NCI-H1092 treated with DMSO at 0.1 percent for 48 hours (cell line): ENCODE measurements around the gene NTM.
A peak's percentile ranks its signal among the peaks of the same experiment; 100 is the strongest.
"Not testable (repeated sequence)": the region's sequence is repeated elsewhere in the genome, so short reads cannot be mapped to it uniquely, and the experiment has no call there.

Experiments
- DNase-seq: peaks from one replicate; lab custom pipeline; 2025; lab: John Stamatoyannopoulos, UW

Gene NTM

DNA sequence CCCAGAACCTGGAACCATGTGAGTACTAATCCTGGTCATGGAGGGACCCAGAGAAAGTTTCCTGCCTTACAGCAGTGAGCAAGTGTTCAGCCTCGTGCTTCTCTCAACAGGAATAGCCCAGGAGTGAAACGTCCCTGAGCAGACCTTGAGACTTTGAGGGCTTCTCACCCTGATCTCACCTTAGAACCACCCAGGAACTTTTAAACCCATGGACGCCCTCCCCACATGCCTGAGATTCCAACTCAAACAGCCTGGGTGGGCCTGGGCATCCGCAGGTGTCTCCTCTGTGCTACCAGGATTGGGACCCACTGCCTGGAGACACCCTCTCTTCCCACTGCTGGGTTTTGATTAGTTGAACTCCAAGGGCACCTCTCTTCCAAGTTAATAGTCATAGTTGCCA is 297.2 kb downstream of the NTM start:
- no peak for DNase-seq

GRCh38 chr11:131668500-131669400 is 298.3 kb downstream of the NTM start:
- DNase-seq: no peak

GRCh38 chr11:131669401-131669780 is 299.0 kb downstream of the NTM start:
- no peak for DNase-seq

DNA sequence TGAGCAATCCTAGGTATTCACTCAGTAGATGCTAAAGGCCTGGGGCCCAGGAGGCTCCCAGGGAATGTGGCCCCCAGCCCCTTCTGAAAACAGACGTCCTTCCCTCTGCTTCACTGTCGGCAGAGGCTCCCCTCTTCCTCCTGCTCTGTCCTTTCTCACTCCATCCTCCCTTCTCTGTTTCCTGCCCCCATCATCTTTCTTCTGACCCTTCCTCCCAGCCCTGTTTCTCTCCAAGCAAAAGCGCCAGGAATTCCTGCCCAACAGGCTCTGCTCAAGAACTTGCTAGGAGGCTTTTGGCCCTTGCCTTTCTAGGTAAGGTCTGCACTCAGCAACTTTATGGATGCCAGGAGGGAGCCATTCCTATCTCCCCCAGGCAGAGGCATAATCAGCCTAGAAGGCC is 300.5 kb downstream of the NTM start:
- no peak for DNase-seq

DNA sequence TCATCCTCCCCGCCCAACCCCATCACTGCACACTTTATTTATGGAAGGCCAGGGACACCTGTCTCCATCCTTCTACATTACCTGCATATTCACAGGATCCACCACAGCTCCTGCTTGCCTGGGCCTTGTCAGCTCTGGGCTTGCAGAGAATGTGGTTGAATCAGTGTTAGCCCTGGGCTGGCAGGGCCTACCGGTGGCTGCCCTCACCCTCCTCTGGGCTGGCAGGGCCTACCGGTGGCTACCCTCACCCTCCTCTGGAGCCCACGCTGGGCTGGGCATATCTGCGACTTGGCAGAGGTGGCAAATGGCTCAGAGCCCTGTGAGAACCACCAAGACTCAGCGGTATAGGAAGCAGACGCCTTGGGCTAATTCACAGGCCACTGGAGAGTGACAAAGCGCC is 300.9 kb downstream of the NTM start:
- DNase-seq: no peak

GRCh38 chr11:131671734-131672133 is 301.3 kb downstream of the NTM start:
- no peak for DNase-seq

GRCh38 chr11:131672191-131672590 is 301.8 kb downstream of the NTM start:
- DNase-seq: no peak

DNA sequence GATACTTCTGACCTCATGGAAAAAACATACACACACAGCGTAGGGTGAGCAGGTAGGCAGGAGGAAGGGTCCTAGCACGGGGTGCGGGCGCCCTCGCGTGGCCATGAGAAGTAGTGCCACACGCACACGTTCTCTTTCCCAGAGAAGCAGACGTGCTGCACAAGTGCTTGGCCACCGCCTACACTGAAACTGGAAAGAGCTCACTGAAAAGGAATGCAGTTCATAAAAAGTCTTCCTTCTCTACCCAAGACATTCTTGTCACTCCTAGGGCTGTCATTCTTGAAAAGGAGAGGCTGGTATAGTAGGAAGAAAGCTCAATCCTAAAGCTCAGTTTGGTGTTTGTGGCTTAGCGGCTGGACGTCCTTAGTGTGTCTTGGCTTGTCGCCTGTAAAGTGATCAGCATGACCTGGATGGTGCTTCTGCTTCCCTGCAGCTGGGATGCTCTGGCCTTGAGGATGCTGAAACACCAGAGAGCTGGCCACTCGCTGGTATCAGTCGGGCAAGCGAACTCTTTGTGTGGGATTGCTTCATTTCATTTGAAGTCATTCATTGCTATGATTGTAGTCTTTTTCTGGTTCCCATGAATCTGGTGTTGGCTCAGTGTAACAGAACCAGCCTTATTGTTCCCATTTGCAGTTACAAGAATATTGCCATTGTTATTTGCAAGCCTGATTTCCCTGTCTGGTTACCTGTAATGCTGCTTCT is 303.8 kb downstream of the NTM start:
- peak; percentile 56 for DNase-seq

DNA sequence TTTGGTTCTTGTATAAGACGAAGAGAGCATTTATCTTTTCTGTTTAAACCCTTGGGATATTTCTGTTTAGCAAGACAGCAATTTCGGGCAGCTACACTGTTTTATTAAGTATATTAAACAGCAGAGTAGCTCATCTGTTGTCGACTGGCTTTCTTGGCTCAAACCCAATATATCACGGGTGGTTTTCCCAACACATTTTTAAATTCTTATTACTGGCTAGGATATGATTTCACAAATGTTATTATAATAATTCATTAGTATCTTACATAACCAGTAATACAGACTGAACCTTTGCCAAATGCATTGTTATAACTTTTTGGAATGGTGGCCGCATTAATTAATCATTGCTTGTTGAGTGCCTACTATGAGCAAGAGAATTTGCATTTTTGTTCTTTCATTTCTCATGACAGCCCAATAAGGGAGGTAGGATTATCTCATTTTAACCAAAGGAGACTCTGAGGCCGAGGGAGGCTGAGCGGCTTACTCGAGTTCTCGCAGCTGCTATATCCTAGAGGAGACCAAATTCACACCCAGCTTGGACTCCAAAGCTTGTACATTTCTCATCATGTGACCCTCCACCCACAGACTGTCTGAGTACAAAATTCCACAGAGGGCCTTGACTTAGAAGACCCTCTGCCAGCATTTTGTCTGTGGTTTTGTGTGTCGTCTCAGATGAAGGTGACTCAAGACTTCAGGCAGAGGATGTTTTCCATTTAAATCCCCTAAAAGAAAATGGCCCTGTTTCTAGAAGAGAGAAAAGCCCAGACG is 304.9 kb downstream of the NTM start:
- no peak for DNase-seq

GRCh38 chr11:131677828-131678470 is 307.5 kb downstream of the NTM start:
- DNase-seq: no peak

DNA sequence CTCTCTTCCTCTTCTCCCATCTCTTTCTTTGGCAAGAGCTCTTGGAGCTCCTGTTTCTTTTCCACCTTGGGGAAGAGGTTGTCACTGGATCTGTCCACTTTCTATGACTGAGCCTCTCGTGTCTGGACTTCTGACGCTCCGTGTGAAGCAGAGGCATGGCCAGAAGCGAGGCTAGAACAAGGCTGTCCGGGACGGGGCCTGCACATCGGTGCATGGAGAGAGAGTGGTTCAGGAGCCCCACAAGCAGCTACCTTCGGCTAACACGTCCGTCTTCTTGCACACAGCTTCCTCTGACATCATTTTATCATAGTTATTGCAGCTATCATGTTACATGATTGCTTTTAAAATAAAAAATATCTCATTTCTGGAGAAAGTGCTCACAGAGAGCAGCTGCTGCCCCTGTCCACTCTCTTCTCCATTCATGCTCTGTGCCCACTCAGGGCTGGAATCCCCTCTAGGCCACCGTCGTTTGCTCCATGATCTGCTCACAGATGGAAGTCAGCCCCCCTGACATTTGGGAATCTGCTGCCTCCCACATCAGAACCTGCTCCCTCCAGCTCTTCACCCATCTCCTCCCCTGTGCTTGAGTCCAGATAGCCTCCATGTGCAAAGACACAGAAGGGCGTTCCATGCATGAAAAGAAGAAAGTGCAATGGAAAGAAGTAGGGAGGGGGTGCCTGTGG is 308.4 kb downstream of the NTM start:
- DNase-seq: no peak

DNA sequence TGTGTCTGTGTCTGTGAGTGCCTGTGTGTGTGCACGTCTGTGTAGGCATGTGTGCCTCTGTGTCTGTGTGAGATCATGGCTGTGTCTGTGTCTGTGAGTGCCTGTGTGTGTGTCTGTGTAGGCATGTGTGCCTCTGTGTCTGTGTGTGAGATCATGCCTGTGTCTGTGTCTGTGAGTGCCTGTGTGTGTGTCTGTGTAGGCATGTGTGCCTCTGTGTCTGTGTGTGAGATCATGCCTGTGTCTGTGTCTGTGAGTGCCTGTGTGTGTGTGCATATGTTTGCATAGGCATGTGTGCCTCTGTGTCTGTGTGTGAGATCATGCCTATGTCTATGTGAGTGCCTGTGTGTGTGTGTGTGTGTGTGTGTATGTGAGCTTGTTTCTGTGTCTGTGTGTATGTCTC is 310.0 kb downstream of the NTM start:
- DNase-seq: not testable (repeated sequence)

DNA sequence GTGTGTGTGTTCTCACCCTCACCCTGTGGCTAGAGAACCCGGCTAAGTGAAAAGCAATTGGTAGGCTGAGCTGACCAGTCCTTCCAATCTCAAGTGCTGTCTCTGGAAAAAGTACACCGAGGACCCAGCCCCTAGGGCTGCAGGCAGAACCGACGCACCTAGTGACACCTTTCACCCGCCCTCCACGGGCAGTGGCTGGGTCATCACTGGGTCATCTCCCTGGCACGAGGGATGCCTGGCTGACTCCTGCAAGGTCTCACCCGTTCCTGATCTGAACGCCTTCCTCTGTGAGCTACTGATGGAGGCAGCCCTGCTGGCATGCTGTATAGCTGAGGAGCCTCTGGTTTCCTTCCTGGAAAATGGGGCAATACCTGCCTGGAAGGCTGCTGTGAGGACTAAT is 311.5 kb downstream of the NTM start:
- DNase-seq: no peak

GRCh38 chr11:131682373-131683015 is 312.1 kb downstream of the NTM start:
- DNase-seq: no peak

GRCh38 chr11:131683131-131683530 is 312.7 kb downstream of the NTM start:
- no peak for DNase-seq

GRCh38 chr11:131683666-131684065 is 313.3 kb downstream of the NTM start:
- no peak for DNase-seq

- DNase-seq: no peak
Observed at GRCh38 chr11:131684111-131685060, 314.0 kb downstream of the NTM start.

DNA sequence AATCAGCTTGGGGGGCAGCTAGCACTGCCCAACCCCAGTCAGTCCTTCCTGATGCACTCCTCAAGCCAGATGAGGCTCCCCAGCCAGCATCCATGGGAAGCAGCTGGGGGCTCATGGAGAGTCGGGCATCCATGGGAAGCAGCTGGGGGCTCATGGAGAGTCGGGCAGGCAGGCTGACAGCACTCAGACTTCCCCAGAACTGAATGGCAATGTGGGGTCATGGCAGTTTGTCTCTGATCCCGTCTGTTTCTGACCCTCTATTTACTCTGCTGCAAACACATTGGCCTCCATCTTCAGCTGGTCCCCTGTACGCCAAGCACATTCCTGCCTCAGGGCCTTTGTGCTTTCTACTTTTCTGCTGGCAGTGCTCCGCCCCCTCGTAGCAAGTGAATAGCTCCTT is 314.8 kb downstream of the NTM start:
- no peak for DNase-seq

DNA sequence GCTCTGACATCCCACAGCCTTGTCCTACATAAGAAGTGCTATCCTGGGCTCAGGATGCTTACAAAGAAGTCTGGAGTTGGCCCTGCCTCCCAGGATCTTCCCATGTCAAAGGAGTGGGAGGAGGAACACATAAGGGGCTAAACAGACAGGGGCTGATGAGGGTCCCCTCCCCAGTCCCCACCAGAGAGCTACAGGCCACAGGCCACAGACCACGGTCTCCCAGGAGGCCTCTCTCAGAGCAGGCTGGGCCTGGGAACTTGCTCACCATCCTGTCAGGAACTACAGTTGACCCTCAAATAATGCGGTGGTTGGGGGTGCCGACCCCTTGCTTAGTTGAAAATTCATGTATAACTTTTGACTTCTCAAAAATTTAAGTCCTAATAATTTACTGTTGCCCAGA is 315.5 kb downstream of the NTM start:
- no peak for DNase-seq

DNA sequence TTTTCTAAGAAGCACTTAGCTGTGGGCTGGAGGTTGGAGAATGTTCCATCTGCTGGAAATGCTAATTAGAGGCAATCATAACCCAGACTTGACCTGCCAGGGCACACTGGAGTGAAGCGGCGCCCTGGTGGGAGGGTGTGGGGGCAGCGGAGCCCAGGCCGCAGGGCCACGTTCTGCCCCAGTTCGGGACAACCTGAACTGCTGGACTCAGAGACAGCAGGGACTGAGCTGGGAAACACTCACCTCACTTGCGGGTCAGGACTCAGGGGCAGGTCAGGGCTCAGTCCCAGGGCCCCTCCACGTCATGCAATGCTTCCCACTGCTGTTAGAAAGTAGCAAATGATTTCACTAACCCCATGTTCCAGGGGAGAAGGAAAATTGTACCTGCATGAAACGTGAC is 316.4 kb downstream of the NTM start:
- no peak for DNase-seq
